IPS DF 6.9 (cell line): ENCODE results near the gene SFXN5.

Experiments
- DNase-seq: peaks from one replicate; pipeline ENCODE4 v3.0.0-alpha.2; 2013; ENCODE audit warnings: low read depth, low spot score
- H3K27ac ChIP-seq: one replicate; pipeline ENCODE4 v1.5.1; 2013; ENCODE audit warnings: low read length, control low read depth
- H3K27me3 ChIP-seq: 2 replicates; pipeline ENCODE4 v1.6.1; 2013; ENCODE audit warnings: mild to moderate bottlenecking, low read length; ENCODE audit not compliant: control insufficient read depth, insufficient read depth
- H3K36me3 ChIP-seq: 2 replicates; pipeline ENCODE4 v1.6.1; 2013; ENCODE audit warnings: low read length; ENCODE audit not compliant: control insufficient read depth, insufficient read depth
- H3K4me1 ChIP-seq: 2 replicates; pipeline ENCODE4 v1.6.1; 2013; ENCODE audit warnings: low read length; ENCODE audit not compliant: control insufficient read depth, insufficient read depth
- H3K4me3 ChIP-seq: 2 replicates; pipeline ENCODE4 v1.5.1; 2013; ENCODE audit warnings: mild to moderate bottlenecking, low read length
- H3K9me3 ChIP-seq: 2 replicates; pipeline ENCODE4 v1.6.1; 2013; ENCODE audit warnings: low read length, inconsistent platforms; ENCODE audit not compliant: control insufficient read depth, insufficient read depth
- WGBS: extraction: QIAGEN DNeasy Blood & Tissue Kit; methylation state at CpG from one replicate; pipeline ENCODE4 v1.1.7; 2013; ENCODE audit warnings: mixed read lengths, missing lambda C conversion rate; ENCODE audit not compliant: insufficient read length, insufficient coverage; 5-methylcytosine and 5-hydroxymethylcytosine counted together

Gene SFXN5

GRCh38 chr2:73110168-73111072 lies 38.9 kb upstream of the SFXN5 start:
- Histone ChIP-seq H3K36me3 (no peaks in the 10 kb centered on the region), H3K27ac (no peak overlapping the region), H3K4me1 (peaks cover 8% of the 10 kb centered on the region), H3K4me3 (no peak overlapping the region), H3K27me3 (no peaks in the 10 kb centered on the region), H3K9me3 (no peaks in the 10 kb centered on the region)
- WGBS, result no CpG with 5 or more reads among the region's 4 CpGs
- no peak for DNase-seq

DNA sequence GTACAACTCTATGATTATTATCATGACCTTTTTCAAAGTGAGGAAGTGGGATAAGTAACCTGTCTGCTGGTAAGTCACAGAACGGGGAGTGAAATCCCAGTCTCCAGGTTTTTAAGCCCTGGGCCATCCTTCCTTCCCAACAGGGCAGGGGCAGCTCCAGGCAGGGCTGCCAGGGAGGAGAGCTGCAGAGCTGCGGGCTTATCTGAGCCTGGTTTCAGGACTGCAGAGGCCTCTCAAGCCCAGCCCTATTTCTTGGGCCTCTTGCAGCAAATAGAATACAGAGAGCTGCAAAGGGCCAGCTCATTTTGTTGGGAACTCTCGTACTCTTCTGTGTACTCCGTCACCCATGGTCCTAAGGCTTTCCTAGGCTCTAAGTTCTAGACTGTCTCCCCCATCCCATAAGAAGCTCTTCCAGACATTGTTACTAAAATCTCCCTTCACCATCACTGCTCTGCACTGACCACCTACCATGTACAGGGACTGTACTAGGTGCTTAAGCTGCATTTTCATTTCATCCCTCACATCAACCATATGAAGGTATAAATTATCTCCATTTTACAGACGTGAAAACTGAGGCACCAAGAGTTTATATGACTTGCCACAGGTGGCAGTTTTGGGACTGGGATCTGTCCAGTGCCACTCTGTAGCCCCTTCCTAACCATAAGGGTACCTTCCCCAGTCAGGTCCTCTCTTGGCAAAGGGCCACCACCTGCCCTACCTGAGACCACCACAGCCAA lies 38.1 kb upstream of the SFXN5 start:
- no peak for DNase-seq
- WGBS, result no CpG with 5 or more reads among the region's 5 CpGs
- Histone ChIP-seq H3K36me3 (no peaks in the 10 kb centered on the region), H3K27me3 (no peaks in the 10 kb centered on the region), H3K27ac (no peak overlapping the region), H3K4me3 (no peak overlapping the region), H3K4me1 (peaks cover 8% of the 10 kb centered on the region), H3K9me3 (no peaks in the 10 kb centered on the region)

- DNase-seq, result no peak
- no CpG with 5 or more reads among the region's 12 CpGs for WGBS
- no peak overlapping the region for H3K27ac ChIP-seq
- H3K27me3 ChIP-seq, result no peaks in the 10 kb centered on the region
- H3K36me3 ChIP-seq, result no peaks in the 10 kb centered on the region
- H3K4me1 ChIP-seq, result peaks cover 8% of the 10 kb centered on the region
- H3K9me3 ChIP-seq, result no peaks in the 10 kb centered on the region
- no peak overlapping the region for H3K4me3 ChIP-seq
Observed at GRCh38 chr2:73107211-73107926, 35.9 kb upstream of the SFXN5 start.

- Histone ChIP-seq H3K4me3 (no peak overlapping the region), H3K4me1 (peaks cover 11% of the 10 kb centered on the region), H3K27ac (no peak overlapping the region), H3K9me3 (no peaks in the 10 kb centered on the region), H3K27me3 (no peaks in the 10 kb centered on the region), H3K36me3 (no peaks in the 10 kb centered on the region)
- no CpG with 5 or more reads among the region's 3 CpGs for WGBS
- DNase-seq, result no peak
Observed at GRCh38 chr2:73106791-73107190, 35.3 kb upstream of the SFXN5 start.

DNA sequence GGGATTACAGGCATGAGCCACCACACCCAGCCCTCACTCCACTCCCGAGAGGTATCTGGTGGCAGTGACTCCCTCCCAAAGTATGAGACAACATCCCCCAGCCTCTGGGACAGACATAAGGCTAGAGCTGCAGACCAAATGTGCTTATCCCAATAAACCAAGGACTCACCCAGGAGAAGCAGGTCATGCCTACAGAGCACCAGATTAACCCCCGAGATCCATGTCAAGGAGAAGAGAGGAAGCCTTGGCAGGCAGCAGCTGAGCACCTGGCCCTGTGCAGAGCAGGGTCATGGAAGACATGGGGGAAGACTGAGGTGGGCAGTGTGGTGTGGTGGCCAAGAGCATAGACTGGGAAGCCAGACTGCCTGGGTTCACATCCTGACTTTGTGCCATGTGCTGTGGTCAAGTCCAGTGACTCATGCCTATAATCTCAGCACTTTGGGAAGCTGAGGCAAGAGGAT lies 34.0 kb upstream of the SFXN5 start:
- Histone ChIP-seq H3K4me3 (no peak overlapping the region), H3K36me3 (no peaks in the 10 kb centered on the region), H3K27me3 (no peaks in the 10 kb centered on the region), H3K27ac (no peak overlapping the region), H3K9me3 (no peaks in the 10 kb centered on the region), H3K4me1 (peaks cover 7% of the 10 kb centered on the region)
- DNase-seq, result no peak
- WGBS, result no CpG with 5 or more reads among the region's 2 CpGs

DNA sequence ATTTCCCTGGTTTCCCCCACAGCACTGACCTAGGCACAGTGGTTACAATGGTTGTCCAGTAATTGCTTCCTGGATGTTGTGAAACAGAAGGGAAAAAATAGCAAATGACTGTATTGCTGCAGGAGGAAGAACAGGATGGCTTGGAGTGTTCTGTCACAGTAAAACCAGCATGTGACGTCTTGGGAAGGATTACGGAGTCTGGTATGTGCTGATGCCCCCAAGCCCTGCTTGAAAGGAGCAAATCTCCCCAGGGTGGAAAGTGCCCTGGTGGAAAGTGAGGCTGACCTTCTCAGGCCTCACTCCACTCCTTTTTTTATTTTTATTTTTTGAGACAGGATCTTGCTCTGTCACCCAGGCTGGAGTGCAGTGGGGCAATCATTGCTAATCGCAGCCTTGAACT lies 33.4 kb upstream of the SFXN5 start:
- Histone ChIP-seq H3K27ac (no peak overlapping the region), H3K4me3 (no peak overlapping the region), H3K4me1 (peaks cover 7% of the 10 kb centered on the region), H3K27me3 (no peaks in the 10 kb centered on the region), H3K36me3 (no peaks in the 10 kb centered on the region), H3K9me3 (no peaks in the 10 kb centered on the region)
- no peak for DNase-seq
- no CpG with 5 or more reads among the region's 3 CpGs for WGBS

GRCh38 chr2:73103018-73103542 lies 31.6 kb upstream of the SFXN5 start:
- Histone ChIP-seq H3K27ac (no peak overlapping the region), H3K9me3 (no peaks in the 10 kb centered on the region), H3K4me3 (no peak overlapping the region), H3K4me1 (peaks cover 7% of the 10 kb centered on the region), H3K36me3 (no peaks in the 10 kb centered on the region), H3K27me3 (no peaks in the 10 kb centered on the region)
- no peak for DNase-seq
- WGBS, result no CpG with 5 or more reads among the region's 2 CpGs

GRCh38 chr2:73101626-73102256 lies 30.2 kb upstream of the SFXN5 start:
- Histone ChIP-seq H3K36me3 (no peaks in the 10 kb centered on the region), H3K4me1 (peaks cover 7% of the 10 kb centered on the region), H3K27ac (no peak overlapping the region), H3K27me3 (no peaks in the 10 kb centered on the region), H3K9me3 (no peaks in the 10 kb centered on the region), H3K4me3 (no peak overlapping the region)
- no peak for DNase-seq
- WGBS, result no CpG with 5 or more reads among the region's 12 CpGs

GRCh38 chr2:73100956-73101355 lies 29.4 kb upstream of the SFXN5 start:
- Histone ChIP-seq H3K27me3 (no peaks in the 10 kb centered on the region), H3K4me3 (no peak overlapping the region), H3K4me1 (peaks cover 7% of the 10 kb centered on the region), H3K36me3 (no peaks in the 10 kb centered on the region), H3K9me3 (no peaks in the 10 kb centered on the region), H3K27ac (no peak overlapping the region)
- DNase-seq, result no peak
- WGBS, result no CpG with 5 or more reads among the region's 4 CpGs

DNA sequence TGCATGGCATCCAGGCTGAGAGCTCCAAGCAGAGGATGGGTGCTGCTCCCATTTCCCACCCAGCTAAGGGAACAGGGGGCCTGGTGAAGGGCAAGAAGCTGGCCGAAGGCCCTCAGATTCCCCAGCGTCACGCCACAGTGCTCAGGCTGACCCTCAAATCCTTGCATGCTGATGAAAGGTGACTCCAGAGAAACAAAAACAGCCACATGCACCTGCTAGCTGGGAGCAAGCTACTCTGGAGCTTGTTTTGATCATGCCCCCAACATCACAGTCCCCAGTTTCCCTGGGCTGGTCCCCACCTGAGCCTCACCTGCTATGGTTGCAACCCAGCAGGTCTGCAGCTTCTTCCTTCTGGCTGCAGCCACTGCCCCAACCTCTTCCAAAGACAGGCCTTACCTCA lies 28.0 kb upstream of the SFXN5 start:
- Histone ChIP-seq H3K9me3 (no peaks in the 10 kb centered on the region), H3K4me3 (no peak overlapping the region), H3K27me3 (no peaks in the 10 kb centered on the region), H3K27ac (no peak overlapping the region), H3K4me1 (peaks cover 7% of the 10 kb centered on the region), H3K36me3 (no peaks in the 10 kb centered on the region)
- WGBS, result no CpG with 5 or more reads among the region's 3 CpGs
- no peak for DNase-seq
